Measurements from ENCODE around the gene FCHSD2.
"Not testable (repeated sequence)": the region's sequence is repeated elsewhere in the genome, so short reads cannot be mapped to it uniquely, and the experiment has no call there.

- TF ChIP-seq, protein P1, sequence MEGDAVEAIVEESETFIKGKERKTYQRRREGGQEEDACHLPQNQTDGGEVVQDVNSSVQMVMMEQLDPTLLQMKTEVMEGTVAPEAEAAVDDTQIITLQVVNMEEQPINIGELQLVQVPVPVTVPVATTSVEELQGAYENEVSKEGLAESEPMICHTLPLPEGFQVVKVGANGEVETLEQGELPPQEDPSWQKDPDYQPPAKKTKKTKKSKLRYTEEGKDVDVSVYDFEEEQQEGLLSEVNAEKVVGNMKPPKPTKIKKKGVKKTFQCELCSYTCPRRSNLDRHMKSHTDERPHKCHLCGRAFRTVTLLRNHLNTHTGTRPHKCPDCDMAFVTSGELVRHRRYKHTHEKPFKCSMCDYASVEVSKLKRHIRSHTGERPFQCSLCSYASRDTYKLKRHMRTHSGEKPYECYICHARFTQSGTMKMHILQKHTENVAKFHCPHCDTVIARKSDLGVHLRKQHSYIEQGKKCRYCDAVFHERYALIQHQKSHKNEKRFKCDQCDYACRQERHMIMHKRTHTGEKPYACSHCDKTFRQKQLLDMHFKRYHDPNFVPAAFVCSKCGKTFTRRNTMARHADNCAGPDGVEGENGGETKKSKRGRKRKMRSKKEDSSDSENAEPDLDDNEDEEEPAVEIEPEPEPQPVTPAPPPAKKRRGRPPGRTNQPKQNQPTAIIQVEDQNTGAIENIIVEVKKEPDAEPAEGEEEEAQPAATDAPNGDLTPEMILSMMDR (conservative IDR thresholded peaks at IDR 0.05): not testable (repeated sequence)
- TF ChIP-seq EZH2 (IDR thresholded peaks at IDR 0.05; ENCODE audit: low read depth): not testable (repeated sequence)
Observed at GRCh38 chr11:73123892-73124291, 18.2 kb downstream of the FCHSD2 start.

All from PC-9 (cell line).